Testis (tissue), 3 donors: ENCODE measurements around the gene NCK2. TPM values are rescaled to one million over a fixed set of nuclear protein-coding genes. Genes with fewer than 3 reads are reported as not detected.

Source experiments
- DNase-seq: peaks from one replicate; pipeline ENCODE4 v3.0.0-alpha.2; 2019
- H3K27ac ChIP-seq, 2 donors: fragments of 200-600 bp; sonication (generic); one replicate each; pipeline ENCODE4 v1.5.1; 2019
- H3K27me3 ChIP-seq: fragments of 200-600 bp; sonication (generic); one replicate; pipeline ENCODE4 v1.5.1; 2019
- H3K36me3 ChIP-seq: fragments of 200-600 bp; sonication (generic); one replicate; pipeline ENCODE4 v1.5.1; 2017; ENCODE audit warnings: low read depth; ENCODE audit errors: missing control alignments
- H3K4me1 ChIP-seq: fragments of 200-600 bp; sonication (generic); one replicate; pipeline ENCODE4 v1.5.1; 2019
- H3K4me3 ChIP-seq, 2 donors: fragments of 200-600 bp; sonication (generic); one replicate each; pipeline ENCODE4 v1.5.1; 2017 to 2019
- H3K9me3 ChIP-seq: fragments of 200-600 bp; sonication (generic); one replicate; pipeline ENCODE4 v1.5.1; 2017
- CTCF ChIP-seq, 3 experiments: fragments of 450-650 bp in 2 of 3; fragments of 200-600 bp in 1 of 3; sonication (generic) in 1 of 3; IDR thresholded peaks; one replicate each; pipeline ENCODE4 v1.5.1; 2016 to 2019; ENCODE audit warnings: antibody characterized with exemption in 3 of 3, mild to moderate bottlenecking in 2 of 3, moderate library complexity in 1 of 3
- POLR2A ChIP-seq: fragments of 450-650 bp; IDR thresholded peaks from one replicate; pipeline ENCODE4 v1.6.1; 2017; ENCODE audit warnings: antibody characterized with exemption, mild to moderate bottlenecking, moderate library complexity
- WGBS, 2 donors: methylation state at CpG; one replicate each; pipeline ENCODE4 v1.1.5; 2018; 5-methylcytosine and 5-hydroxymethylcytosine counted together
- intact Hi-C: fragments of 100-400 bp; cut with DNase I; formaldehyde crosslinking; loops from one replicate; pipeline ENCODE4 v1.15.1; 2023; ENCODE audit warnings: low total_unique reads
- polyA plus RNA-seq: library from polyadenylated mRNA; stranded (reverse); fragments of 350-450 nt; fragmentation: Illumina TruSeq; extraction: RNeasy Lipid Tissue Mini Kit (QIAGEN cat#74804); gene quantifications from one replicate; pipeline ENCODE4 v1.2.3, GENCODE V29; 2014; ENCODE audit warnings: low read depth, low replicate concordance; ENCODE audit not compliant: insufficient read depth
- total RNA-seq, 2 donors: library from RNA; depleted of rRNA; stranded (reverse); fragments of >200 nt; gene quantifications; one replicate each; pipeline ENCODE4 v1.2.3, GENCODE V29; 2016

NCK2 gene
- total and polyA plus RNA-seq, 3 donors from 2014 or later = 67.7 to 168 (median 105) TPM

- Histone ChIP-seq H3K4me1 (peaks cover 26% of the 10 kb centered on the region), H3K36me3 (no peaks in the 10 kb centered on the region), H3K27me3 (no peaks in the 10 kb centered on the region), H3K27ac (no peak overlapping the region), H3K9me3 (no peaks in the 10 kb centered on the region), H3K4me3 (no peak overlapping the region)
- no peak for DNase-seq
- TF ChIP-seq CTCF (IDR thresholded peaks at IDR 0.05) (no peak), POLR2A (no peak)
- WGBS, 2 donors = 63 to 75% methylated on average over 3 to 4 of the region's 4 CpGs
- intact Hi-C loops = no loop called here
Observed at GRCh38 chr2:105757433-105757832, 12.7 kb downstream of the NCK2 start.

GRCh38 chr2:105760191-105760590 is 15.5 kb downstream of the NCK2 start:
- 86 to 90% methylated on average over 8 of the region's 8 CpGs for WGBS, 2 donors
- TF ChIP-seq CTCF (IDR thresholded peaks at IDR 0.05) (no peak), POLR2A (no peak)
- H3K4me1 ChIP-seq = peaks cover 26% of the 10 kb centered on the region

GRCh38 chr2:105760639-105761337 is 16.1 kb downstream of the NCK2 start:
- H3K27ac ChIP-seq = no peak overlapping the region
- no peaks in the 10 kb centered on the region for H3K27me3 ChIP-seq
- no peaks in the 10 kb centered on the region for H3K9me3 ChIP-seq
- no peak for TF ChIP-seq POLR2A
- no peak for TF ChIP-seq CTCF (IDR thresholded peaks at IDR 0.05)
- no peaks in the 10 kb centered on the region for H3K36me3 ChIP-seq
- no peak for DNase-seq
- 87 to 91% methylated on average over 9 to 11 of the region's 12 CpGs for WGBS, 2 donors
- H3K4me1 ChIP-seq = peaks cover 26% of the 10 kb centered on the region
- no peak overlapping the region for H3K4me3 ChIP-seq
- intact Hi-C loops = no loop called here

More at GRCh38 chr2:105760191-105760590, 15.5 kb downstream of the NCK2 start:
- intact Hi-C loops = no loop called here
- Histone ChIP-seq H3K4me3 (no peak overlapping the region), H3K9me3 (no peaks in the 10 kb centered on the region), H3K36me3 (no peaks in the 10 kb centered on the region), H3K27me3 (no peaks in the 10 kb centered on the region), H3K27ac (no peak overlapping the region)
- DNase-seq = no peak

GRCh38 chr2:105761931-105762515 is 17.3 kb downstream of the NCK2 start:
- Histone ChIP-seq H3K36me3 (no peaks in the 10 kb centered on the region), H3K27ac (peak overlapping the region in 1 of 2 donors; percentile 3), H3K4me1 (peaks cover 26% of the 10 kb centered on the region), H3K4me3 (no peak overlapping the region), H3K9me3 (no peaks in the 10 kb centered on the region), H3K27me3 (no peaks in the 10 kb centered on the region)
- intact Hi-C loops = no loop called here
- DNase-seq = no peak
- TF ChIP-seq CTCF (IDR thresholded peaks at IDR 0.05) = no peak
- no peak for TF ChIP-seq POLR2A
- WGBS, 2 donors = 65 to 67% methylated on average over 11 of the region's 11 CpGs

- WGBS, 2 donors = 58 to 87% methylated on average over 10 of the region's 10 CpGs
- Histone ChIP-seq H3K4me3 (no peak overlapping the region), H3K36me3 (no peaks in the 10 kb centered on the region), H3K27ac (no peak overlapping the region), H3K4me1 (peaks cover 26% of the 10 kb centered on the region), H3K9me3 (no peaks in the 10 kb centered on the region), H3K27me3 (no peaks in the 10 kb centered on the region)
- intact Hi-C loops = no loop called here
- no peak for DNase-seq
- TF ChIP-seq CTCF (IDR thresholded peaks at IDR 0.05) = no peak
- TF ChIP-seq POLR2A = no peak
Observed at GRCh38 chr2:105763076-105763475, 18.4 kb downstream of the NCK2 start.
